ENCODE data around the gene GPR37L1.
"Not testable (repeated sequence)": the region's sequence is repeated elsewhere in the genome, so short reads cannot be mapped to it uniquely, and the experiment has no call there.

The GPR37L1 gene

GRCh38 chr1:202173993-202174392 is 51.3 kb downstream of the GPR37L1 start:
- DNase-seq, result no peak

DNA sequence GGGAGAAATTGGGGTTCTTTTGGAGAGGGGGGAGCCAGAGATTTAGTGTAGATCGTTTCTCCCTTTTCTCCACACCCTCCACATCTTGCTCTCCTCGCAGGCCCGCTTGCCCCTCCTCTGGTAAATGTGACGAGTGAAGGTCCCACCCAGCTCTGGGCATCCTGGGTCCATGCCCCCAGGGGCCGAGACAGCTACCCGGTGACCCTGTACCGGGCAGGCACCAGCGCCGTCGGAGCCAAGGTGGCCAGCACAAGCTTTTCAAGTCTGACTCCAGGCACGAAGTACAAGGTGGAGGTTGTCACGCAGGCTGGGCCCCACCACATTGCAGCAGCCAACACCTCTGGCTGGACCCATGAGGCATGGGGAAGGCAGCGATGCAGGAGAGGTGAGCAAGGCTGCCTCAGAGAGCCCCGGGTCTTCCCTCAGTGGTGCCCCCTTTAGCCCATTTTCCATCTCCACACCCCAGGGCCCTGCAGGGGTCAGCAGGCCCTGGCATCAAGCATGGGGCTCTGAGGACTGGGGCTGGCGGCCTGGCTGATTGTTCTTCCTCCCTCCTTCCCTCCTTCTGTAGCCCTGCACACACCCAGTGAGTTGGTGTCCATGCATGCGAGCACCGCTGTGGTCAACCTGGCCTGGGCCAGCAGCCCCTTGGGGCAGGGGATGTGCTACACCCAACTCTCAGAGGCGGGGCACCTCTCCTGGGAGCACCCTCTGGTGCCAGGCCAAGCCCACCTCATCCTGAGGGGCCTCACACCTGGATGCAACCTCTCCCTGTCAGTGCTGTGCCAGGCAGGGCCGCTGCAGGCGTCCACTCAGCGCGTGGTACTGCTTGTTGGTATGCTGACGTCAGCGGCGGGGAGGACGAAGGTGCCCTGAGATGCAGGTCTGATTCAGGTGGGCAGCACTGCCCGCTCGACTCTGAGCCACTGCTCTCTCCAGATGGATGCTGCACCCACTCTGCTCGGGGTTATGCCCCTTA is 54.5 kb downstream of the GPR37L1 start:
- DNase-seq, result no peak

DNA sequence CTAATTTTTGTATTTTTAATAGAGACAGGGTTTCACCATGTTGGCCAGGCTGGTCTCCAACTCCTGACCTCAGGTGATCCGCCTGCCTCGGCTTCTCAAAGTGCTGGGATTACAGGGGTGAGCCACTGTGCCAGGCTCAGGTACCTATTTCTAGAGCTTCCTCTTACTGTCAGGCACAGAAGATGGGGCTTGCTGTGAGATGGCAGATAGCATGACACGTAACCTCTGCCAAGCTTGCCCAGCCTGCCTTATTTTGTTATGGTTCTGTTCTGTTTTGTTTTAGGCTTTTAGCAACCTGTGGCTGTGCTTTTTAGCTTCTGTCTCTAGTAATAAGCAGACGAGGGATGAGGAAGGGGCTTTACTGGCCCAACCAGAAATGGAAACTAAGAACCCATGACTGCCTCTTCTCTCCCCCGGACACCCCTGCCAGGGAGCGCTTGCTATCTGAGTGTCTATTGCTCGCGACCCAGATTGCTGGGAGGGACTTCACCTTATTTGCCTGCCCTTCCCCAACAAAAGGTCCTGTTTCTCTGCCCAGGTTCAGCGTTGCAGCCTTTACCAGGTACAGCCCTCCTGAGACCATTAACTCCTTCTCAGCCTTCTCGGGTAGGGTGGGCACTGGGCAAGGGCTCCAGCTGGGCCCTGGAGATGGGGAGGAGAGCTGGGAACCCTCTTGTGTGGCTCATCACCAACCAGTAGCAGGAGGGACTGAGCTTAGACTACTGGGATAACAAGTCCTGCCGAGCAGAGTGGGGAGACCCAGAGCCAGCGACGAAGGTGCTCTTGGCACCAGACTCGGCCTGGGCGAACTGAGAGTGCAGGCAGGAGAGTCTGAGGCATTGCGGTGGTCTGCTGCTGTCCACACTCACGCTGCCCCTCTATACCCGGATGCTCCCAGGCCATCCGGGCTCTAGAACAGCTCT is 57.4 kb downstream of the GPR37L1 start:
- no peak for DNase-seq

DNA sequence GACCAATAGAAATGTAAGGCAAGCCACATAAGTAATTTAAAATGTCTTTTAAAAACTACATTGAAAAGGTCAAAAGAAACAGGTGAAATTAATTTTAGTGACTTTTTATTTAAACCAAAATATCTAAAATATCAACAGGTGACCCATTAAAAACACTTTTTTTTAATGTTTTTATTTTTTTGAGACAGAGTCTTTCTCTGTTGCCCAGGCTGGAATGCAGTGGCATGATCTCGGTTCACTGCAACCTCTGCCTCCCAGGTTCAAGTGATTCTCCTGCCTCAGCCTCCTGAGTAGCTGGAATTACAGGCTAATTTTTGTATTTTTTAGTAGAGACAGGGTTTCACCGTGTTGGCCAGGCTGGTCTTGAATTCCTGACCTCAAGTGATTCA is 58.0 kb downstream of the GPR37L1 start:
- DNase-seq, result not testable (repeated sequence)

- DNase-seq, result no peak
These were observed 58.9 kb downstream of the GPR37L1 start for GRCh38 chr1:202181586-202181985.

DNA sequence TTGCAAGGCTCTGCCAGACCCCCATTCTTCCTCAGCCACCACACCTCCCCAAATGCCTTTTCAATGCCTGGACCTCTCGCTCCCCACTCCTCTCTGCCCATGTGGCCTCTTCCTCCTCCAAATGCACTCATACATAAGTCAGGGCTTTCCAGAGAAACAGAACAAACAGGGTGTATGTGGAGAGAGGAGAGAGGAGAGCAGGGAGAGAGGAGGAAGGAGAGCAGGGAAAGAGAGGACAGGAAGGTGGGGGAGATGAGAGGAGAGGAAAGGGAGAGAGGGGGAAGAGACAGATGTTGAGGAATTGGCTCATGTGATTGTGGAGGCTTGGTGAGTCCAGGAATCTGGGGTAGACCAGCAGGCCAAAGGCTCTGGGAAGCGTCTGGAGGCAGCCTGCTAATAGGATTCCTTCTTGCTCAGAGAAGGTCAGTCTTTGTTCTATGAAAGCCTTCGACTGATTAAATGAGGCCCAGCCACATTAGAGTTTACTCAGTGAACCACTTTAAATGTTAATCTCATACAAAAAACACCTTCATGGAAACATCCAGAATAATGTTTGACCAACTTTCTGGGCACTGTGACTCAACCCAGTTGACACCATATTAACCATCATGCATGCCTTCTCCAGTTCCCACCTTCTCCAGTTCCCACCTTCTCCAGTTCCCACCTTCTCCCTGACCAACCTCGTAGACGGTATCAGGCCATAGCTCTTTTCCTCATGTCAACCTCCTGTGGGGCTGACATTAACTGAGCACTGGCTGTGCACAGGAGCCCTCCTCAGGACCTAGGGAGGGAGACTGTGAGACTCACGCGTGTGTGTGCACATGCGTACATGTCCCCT is 59.5 kb downstream of the GPR37L1 start:
- DNase-seq, result no peak
